A549 (cell line): Measurements from ENCODE around the gene CSPG4. TPM values are rescaled to one million over a fixed set of nuclear protein-coding genes. Genes with fewer than 3 reads are reported as not detected.
"Not testable (repeated sequence)": the region's sequence is repeated elsewhere in the genome, so short reads cannot be mapped to it uniquely, and the experiment has no call there.

ENCODE experiments used
- ATAC-seq, 2 experiments: fragments of 200-7000 bp in 1 of 2; fragments of >200 bp in 1 of 2; cut with Nextera tagmentation in 1 of 2; cut with Tn5 transposase in 1 of 2; 3 replicates each; pipeline versions ENCODE4 v1.8.0 to v1.9.1; 2018 to 2020; ENCODE audit warnings: mild to moderate bottlenecking in 1 of 2, moderate library complexity in 1 of 2
- CTCF ChIA-PET: fragments of 300-600 bp; sonication (Branson Sonifier 250); formaldehyde crosslinking; extraction: SDS; loops from one replicate; lab custom pipeline; 2021; ENCODE audit warnings: antibody characterized with exemption, inconsistent platforms; lab: Yijun Ruan, JAX
- POLR2A ChIA-PET: fragments of 350-600 bp; formaldehyde crosslinking; extraction: SDS; loops from one replicate; lab custom pipeline; 2021; ENCODE audit warnings: antibody characterized with exemption, inconsistent platforms; lab: Yijun Ruan, JAX
- DNase-seq, 2 experiments: peaks; one replicate each; pipeline versions ENCODE4 v3.0.0 to v3.0.0-alpha.2; 2011 to 2016; ENCODE audit warnings: low read depth in 1 of 2, low spot score in 1 of 2
- FAIRE-seq: peaks from 2 replicates; lab custom pipeline; 2011; peaks lifted over from hg19 to GRCh38; lab: Jason Lieb, UNC
- H3K27ac ChIP-seq, 2 experiments: fragments of >200 bp; sonication (Bioruptor Twin); formaldehyde crosslinking; 3 replicates each; pipeline ENCODE4 v1.5.1; 2016 to 2017
- H3K4me1 ChIP-seq: fragments of >200 bp; sonication (Bioruptor Twin); formaldehyde crosslinking; 3 replicates; pipeline ENCODE4 v1.6.1; 2016
- H3K4me2 ChIP-seq: fragments of >200 bp; sonication (Bioruptor Twin); formaldehyde crosslinking; 3 replicates; pipeline ENCODE4 v1.6.1; 2016
- H3K4me3 ChIP-seq: fragments of >200 bp; sonication (Bioruptor Twin); formaldehyde crosslinking; 3 replicates; pipeline ENCODE4 v1.5.1; 2016
- H3K9me3 ChIP-seq: fragments of >200 bp; sonication (Bioruptor Twin); formaldehyde crosslinking; 3 replicates; pipeline ENCODE4 v1.6.1; 2016
- CEBPB ChIP-seq, 2 experiments: fragments of >200 bp in 1 of 2; sonication (Bioruptor Twin) in 1 of 2; formaldehyde crosslinking in 1 of 2; IDR thresholded peaks; 2 replicates each; pipeline ENCODE4 v1.6.1; 2012 to 2016
- EHF ChIP-seq: fragments of 250-450 bp; sonication (Bioruptor Pico); IDR thresholded peaks from 2 replicates; pipeline ENCODE4 v1.5.0; 2020; ENCODE audit warnings: mild to moderate bottlenecking
- EHMT2 ChIP-seq: fragments of 200-600 bp; sonication (generic); IDR thresholded peaks from 2 replicates; pipeline ENCODE4 v1.6.1; 2016; ENCODE audit warnings: antibody characterized with exemption, low read depth, mild to moderate bottlenecking, moderate library complexity
- ESRRA ChIP-seq: fragments of 150-350 bp; IDR thresholded peaks from 2 replicates; pipeline ENCODE4 v1.6.1; 2014; ENCODE audit warnings: mild to moderate bottlenecking, low read length, borderline replicate concordance
- HOXB13 ChIP-seq: fragments of 250-450 bp; sonication (Bioruptor Pico); IDR thresholded peaks from 2 replicates; pipeline ENCODE4 v1.5.0; 2020; ENCODE audit warnings: low read depth, mild to moderate bottlenecking, moderate library complexity
- JUN ChIP-seq, 2 experiments: fragments of >200 bp; sonication (Bioruptor Twin); formaldehyde crosslinking; IDR thresholded peaks; 2 replicates in 1 of 2; 3 replicates in 1 of 2; pipeline ENCODE4 v1.6.1; 2016 to 2017
- KDM5A ChIP-seq: fragments of 200-600 bp; sonication (generic); IDR thresholded peaks from 2 replicates; pipeline ENCODE4 v1.6.1; 2016; ENCODE audit warnings: antibody characterized with exemption, mild to moderate bottlenecking
- MAZ ChIP-seq: fragments of 150-350 bp; IDR thresholded peaks from 2 replicates; pipeline ENCODE4 v1.6.1; 2014; ENCODE audit warnings: antibody characterized with exemption, low read depth, low read length, borderline replicate concordance
- POLR2A ChIP-seq: IDR thresholded peaks from 2 replicates; pipeline ENCODE4 v1.6.1; 2012; ENCODE audit warnings: mild to moderate bottlenecking, low read length
- RAD21 ChIP-seq, 2 experiments: fragments of >200 bp in 1 of 2; sonication (Bioruptor Twin) in 1 of 2; formaldehyde crosslinking in 1 of 2; IDR thresholded peaks in 1 of 2; conservative IDR thresholded peaks in 1 of 2; 2 replicates in 1 of 2; 3 replicates in 1 of 2; pipeline ENCODE4 v1.6.1; 2012 to 2018; ENCODE audit warnings: inconsistent platforms in 1 of 2
- RFX5 ChIP-seq: fragments of 450-650 bp; IDR thresholded peaks from 2 replicates; pipeline ENCODE4 v1.7.1; 2014; ENCODE audit warnings: antibody characterized with exemption, mild to moderate bottlenecking, moderate library complexity
- SREBF2 ChIP-seq: fragments of 450-650 bp; IDR thresholded peaks from 2 replicates; pipeline ENCODE4 v1.6.1; 2014; ENCODE audit warnings: mild to moderate bottlenecking, moderate library complexity
- WGBS: methylation state at CpG from one replicate; pipeline ENCODE4 v1.1.6; 2017; ENCODE audit errors: missing lambda C conversion rate; 5-methylcytosine and 5-hydroxymethylcytosine counted together
- polyA plus RNA-seq, 4 experiments: library from polyadenylated mRNA; depleted of rRNA in 3 of 4; stranded (reverse); fragments of >200 nt; fragmentation: RNase III in 1 of 4; extraction: RNeasy Plus Mini Kit Qiagen cat#74134 plus additional on column Dnase treatment in 1 of 4; gene quantifications; 2 replicates in 3 of 4; 3 replicates in 1 of 4; pipeline ENCODE4 v1.2.3, GENCODE V29; 2011 to 2017
- TF ChIP-seq, protein P1 (sequence below): fragments of 450-650 bp; IDR thresholded peaks from 2 replicates; pipeline ENCODE4 v1.6.1; 2014; ENCODE audit warnings: antibody characterized with exemption
- TF ChIP-seq, protein P2 (sequence below): IDR thresholded peaks from 2 replicates; pipeline ENCODE4 v1.6.1; 2012; ENCODE audit warnings: low read depth, borderline replicate concordance
- TF ChIP-seq, protein P3 (sequence below): fragments of >200 bp; sonication (Bioruptor Twin); formaldehyde crosslinking; IDR thresholded peaks from 2 replicates; pipeline ENCODE4 v1.6.1; 2016
- TF ChIP-seq, protein P4 (sequence below): IDR thresholded peaks from 2 replicates; pipeline ENCODE4 v1.6.1; 2012
- TF ChIP-seq, protein P5 (sequence below): fragments of 250-450 bp; sonication (Bioruptor Pico); IDR thresholded peaks from 2 replicates; pipeline ENCODE4 v1.5.0; 2020; ENCODE audit warnings: low read depth, mild to moderate bottlenecking, moderate library complexity
- TF ChIP-seq, protein P6 (sequence below): fragments of >200 bp; sonication (Bioruptor Twin); formaldehyde crosslinking; IDR thresholded peaks from 3 replicates; pipeline ENCODE4 v1.5.1; 2016

CSPG4 gene
- polyA plus RNA-seq, 2 of the 4 experiments (the other 2 are of a cell fraction) = 0.01 to 0.06 TPM

DNA sequence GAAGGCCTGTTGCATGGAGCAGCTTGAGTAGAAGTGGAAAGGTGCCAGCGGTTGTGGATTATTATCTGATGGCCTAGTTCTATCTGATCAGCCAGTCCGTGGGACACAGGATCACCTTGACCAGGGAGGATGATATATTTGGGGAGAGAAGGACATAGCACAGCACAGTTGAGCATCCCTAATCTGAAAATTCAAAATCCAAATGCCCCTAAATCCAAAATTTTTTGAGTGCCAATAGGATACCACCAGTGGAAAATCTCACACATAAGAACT, 6.0 kb downstream of the CSPG4 start:
- no peak overlapping the region for H3K27ac ChIP-seq
- WGBS = 79% methylated on average over 2 of the region's 2 CpGs

DNA sequence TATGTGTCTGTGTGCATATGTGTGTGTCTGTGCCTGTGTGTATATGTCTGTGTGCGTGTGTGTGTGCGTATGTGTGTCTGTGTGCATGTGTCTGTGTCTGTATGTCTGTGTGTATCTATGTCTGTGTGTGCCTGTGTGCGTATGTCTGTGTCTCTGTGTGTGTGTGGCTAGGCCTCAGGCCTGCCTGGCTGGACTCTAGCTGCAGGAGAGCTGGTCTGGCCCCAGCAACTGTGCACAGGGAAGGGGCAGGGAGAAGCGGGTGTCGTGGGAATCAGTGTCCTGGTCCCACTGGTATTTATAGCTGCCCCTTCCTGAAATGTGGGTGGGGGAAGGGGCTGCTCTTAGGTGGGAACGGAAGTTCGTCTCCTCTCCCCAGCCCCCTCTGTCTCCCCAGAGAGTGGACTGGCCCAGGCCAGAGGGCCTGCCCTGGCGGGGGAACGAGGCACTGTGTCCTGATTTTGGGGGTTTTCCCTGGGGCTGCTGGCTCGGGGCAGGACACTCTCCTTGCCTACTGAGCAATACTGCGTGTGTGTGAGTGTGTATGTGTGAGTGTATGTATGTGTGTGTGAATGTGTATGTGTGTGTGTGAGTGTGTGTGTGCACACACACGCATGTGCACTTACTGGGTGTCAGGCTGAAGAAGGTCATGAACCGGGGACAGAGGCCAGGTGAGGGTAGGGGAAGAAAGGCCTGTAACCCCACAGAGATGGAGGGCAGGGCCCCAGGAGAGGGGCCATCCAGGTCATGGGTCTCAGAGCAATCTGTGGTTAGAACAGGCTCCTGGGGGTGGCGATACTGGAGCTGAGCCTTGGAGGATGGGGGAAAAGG, 6.6 kb downstream of the CSPG4 start:
- POLR2A ChIA-PET = interaction anchor here (0.7 kb wide), 1 partner anchor 18 kb away, joined by 4 read pairs; a partner anchor contains a TSS
- FAIRE-seq = peak; percentile 7
- H3K4me1 ChIP-seq = peaks cover 9% of the 10 kb centered on the region; the same call in 2 of the 3 replicates
- no peak overlapping the region for H3K27ac ChIP-seq
- TF ChIP-seq RAD21 (conservative IDR thresholded peaks at IDR 0.05 in 1 of 2, IDR thresholded peaks at IDR 0.05 in 1 of 2) = no peak
- TF ChIP-seq, protein P1, sequence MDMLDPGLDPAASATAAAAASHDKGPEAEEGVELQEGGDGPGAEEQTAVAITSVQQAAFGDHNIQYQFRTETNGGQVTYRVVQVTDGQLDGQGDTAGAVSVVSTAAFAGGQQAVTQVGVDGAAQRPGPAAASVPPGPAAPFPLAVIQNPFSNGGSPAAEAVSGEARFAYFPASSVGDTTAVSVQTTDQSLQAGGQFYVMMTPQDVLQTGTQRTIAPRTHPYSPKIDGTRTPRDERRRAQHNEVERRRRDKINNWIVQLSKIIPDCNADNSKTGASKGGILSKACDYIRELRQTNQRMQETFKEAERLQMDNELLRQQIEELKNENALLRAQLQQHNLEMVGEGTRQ = no peak
- TF ChIP-seq EHMT2 = no peak
- TF ChIP-seq MAZ = no peak
- TF ChIP-seq RFX5 = no peak
- TF ChIP-seq, protein P2, sequence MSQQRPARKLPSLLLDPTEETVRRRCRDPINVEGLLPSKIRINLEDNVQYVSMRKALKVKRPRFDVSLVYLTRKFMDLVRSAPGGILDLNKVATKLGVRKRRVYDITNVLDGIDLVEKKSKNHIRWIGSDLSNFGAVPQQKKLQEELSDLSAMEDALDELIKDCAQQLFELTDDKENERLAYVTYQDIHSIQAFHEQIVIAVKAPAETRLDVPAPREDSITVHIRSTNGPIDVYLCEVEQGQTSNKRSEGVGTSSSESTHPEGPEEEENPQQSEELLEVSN = no peak
- TF ChIP-seq, protein P3, sequence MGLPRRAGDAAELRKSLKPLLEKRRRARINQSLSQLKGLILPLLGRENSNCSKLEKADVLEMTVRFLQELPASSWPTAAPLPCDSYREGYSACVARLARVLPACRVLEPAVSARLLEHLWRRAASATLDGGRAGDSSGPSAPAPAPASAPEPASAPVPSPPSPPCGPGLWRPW = no peak
- no peak for TF ChIP-seq EHF
- TF ChIP-seq, all 56 proteins: peak for 0
- WGBS = 81% methylated on average over 14 of the region's 14 CpGs
- Histone ChIP-seq H3K4me2 (no peak overlapping the region), H3K4me3 (no peak overlapping the region), H3K9me3 (no peaks in the 10 kb centered on the region)
- CTCF ChIA-PET = interaction anchor here (0.8 to 1.9 kb wide), 5 partner anchors 9 to 96 kb away, joined by 3 to 6 read pairs (median 3); a partner anchor contains a TSS
- ATAC-seq (peak in 1 of 2 experiments; percentile 6; a peak in 1 of 6 replicates), DNase-seq (peak in 1 of 2 experiments; percentile 40)

More for the DNA sequence above, 6.0 kb downstream of the CSPG4 start:
- H3K9me3 ChIP-seq = no peaks in the 10 kb centered on the region
- no peak overlapping the region for H3K4me2 ChIP-seq
- TF ChIP-seq ESRRA (no peak), KDM5A (no peak), HOXB13 (CRISPR knock-in tag) (no peak), EHMT2 (no peak), POLR2A (no peak), SREBF2 (no peak), CEBPB (IDR thresholded peaks at IDR 0.05) (no peak), JUN (IDR thresholded peaks at IDR 0.05) (no peak)
- TF ChIP-seq, protein P4, sequence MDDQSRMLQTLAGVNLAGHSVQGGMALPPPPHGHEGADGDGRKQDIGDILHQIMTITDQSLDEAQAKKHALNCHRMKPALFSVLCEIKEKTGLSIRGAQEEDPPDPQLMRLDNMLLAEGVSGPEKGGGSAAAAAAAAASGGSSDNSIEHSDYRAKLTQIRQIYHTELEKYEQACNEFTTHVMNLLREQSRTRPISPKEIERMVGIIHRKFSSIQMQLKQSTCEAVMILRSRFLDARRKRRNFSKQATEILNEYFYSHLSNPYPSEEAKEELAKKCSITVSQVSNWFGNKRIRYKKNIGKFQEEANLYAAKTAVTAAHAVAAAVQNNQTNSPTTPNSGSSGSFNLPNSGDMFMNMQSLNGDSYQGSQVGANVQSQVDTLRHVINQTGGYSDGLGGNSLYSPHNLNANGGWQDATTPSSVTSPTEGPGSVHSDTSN = no peak
- TF ChIP-seq, protein P5, sequence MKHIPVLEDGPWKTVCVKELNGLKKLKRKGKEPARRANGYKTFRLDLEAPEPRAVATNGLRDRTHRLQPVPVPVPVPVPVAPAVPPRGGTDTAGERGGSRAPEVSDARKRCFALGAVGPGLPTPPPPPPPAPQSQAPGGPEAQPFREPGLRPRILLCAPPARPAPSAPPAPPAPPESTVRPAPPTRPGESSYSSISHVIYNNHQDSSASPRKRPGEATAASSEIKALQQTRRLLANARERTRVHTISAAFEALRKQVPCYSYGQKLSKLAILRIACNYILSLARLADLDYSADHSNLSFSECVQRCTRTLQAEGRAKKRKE (CRISPR knock-in tag) = no peak
- TF ChIP-seq, protein P6, sequence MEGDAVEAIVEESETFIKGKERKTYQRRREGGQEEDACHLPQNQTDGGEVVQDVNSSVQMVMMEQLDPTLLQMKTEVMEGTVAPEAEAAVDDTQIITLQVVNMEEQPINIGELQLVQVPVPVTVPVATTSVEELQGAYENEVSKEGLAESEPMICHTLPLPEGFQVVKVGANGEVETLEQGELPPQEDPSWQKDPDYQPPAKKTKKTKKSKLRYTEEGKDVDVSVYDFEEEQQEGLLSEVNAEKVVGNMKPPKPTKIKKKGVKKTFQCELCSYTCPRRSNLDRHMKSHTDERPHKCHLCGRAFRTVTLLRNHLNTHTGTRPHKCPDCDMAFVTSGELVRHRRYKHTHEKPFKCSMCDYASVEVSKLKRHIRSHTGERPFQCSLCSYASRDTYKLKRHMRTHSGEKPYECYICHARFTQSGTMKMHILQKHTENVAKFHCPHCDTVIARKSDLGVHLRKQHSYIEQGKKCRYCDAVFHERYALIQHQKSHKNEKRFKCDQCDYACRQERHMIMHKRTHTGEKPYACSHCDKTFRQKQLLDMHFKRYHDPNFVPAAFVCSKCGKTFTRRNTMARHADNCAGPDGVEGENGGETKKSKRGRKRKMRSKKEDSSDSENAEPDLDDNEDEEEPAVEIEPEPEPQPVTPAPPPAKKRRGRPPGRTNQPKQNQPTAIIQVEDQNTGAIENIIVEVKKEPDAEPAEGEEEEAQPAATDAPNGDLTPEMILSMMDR = no peak
- H3K4me1 ChIP-seq = peaks cover 9% of the 10 kb centered on the region; the same call in 2 of the 3 replicates
- ChIA-PET POLR2A (interaction anchor here (0.7 kb wide), 2 partner anchors 17 to 35 kb away, joined by 4 read pairs; a partner anchor contains a TSS), CTCF (interaction anchor here (0.8 to 1.9 kb wide), 5 partner anchors 10 to 96 kb away, joined by 3 to 5 read pairs (median 3); a partner anchor contains a TSS)
- no peak for FAIRE-seq
- H3K4me3 ChIP-seq = no peak overlapping the region
- DNase-seq = no peak
- ATAC-seq = no peak

DNA sequence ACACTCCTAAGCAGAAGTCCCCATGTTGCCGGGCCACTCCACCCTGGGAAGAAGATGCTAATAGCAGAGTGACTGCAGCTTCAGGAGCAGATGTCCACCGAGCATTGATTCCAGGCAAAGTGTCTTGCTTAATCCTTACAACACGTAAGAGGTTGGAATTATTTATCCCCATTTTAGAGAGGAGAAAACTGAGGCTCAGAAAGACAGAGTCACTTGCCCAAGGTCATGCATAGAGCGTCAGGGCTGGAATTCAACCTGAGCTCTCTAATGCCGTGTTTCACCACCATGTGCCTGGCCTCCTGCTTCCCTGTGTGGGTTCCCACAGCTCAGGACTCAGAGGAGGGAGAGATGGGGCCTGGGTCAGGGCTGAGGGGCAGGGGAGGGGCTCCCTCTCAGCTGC, 7.3 kb downstream of the CSPG4 start:
- POLR2A ChIA-PET, H3K9me3 ChIP-seq, DNase-seq, H3K4me3 ChIP-seq, H3K4me2 ChIP-seq, ATAC-seq, H3K4me1 ChIP-seq, FAIRE-seq, H3K27ac ChIP-seq: not testable (repeated sequence)
- 85% methylated on average over 5 of the region's 5 CpGs for WGBS
- CTCF ChIA-PET = interaction anchor here (1.2 to 1.9 kb wide), 4 partner anchors 9 to 97 kb away, joined by 3 to 6 read pairs (median 4); no protein-coding TSS in a partner anchor
